Stomach (tissue), 9 donors: Measurements from ENCODE around the gene SESN1. TPM values are rescaled to one million over a fixed set of nuclear protein-coding genes. Genes with fewer than 3 reads are reported as not detected.

Experiments
- DNase-seq, 2 donors: peaks; one replicate each; pipeline versions ENCODE4 v3.0.0 to v3.0.0-alpha.2; 2013 to 2019
- H3K27ac ChIP-seq, 5 donors: fragments of 200-600 bp in 4 of 5; sonication (generic) in 4 of 5; one replicate each; pipeline ENCODE4 v1.5.1; 2013 to 2019; ENCODE audit warnings: mild to moderate bottlenecking in 1 of 5, moderate library complexity in 1 of 5
- H3K27me3 ChIP-seq, 3 donors: fragments of 200-600 bp; sonication (generic); one replicate each; pipeline ENCODE4 v1.5.1; 2017 to 2019; ENCODE audit warnings: mixed run types in 1 of 3
- H3K36me3 ChIP-seq, 4 donors: fragments of 200-600 bp; sonication (generic); 1 replicate in 3 of 4; 2 replicates in 1 of 4; pipeline ENCODE4 v1.5.1; 2016 to 2019
- H3K4me1 ChIP-seq, 4 donors: fragments of 200-600 bp; sonication (generic); one replicate each; pipeline ENCODE4 v1.5.1; 2016 to 2019
- H3K4me3 ChIP-seq, 4 donors: fragments of 200-600 bp; sonication (generic) in 3 of 4; one replicate each; pipeline ENCODE4 v1.5.1; 2016 to 2019; ENCODE audit warnings: mild to moderate bottlenecking in 1 of 4
- H3K9me3 ChIP-seq, 4 donors: fragments of 200-600 bp; sonication (generic); one replicate each; pipeline ENCODE4 v1.5.1; 2016 to 2019
- CTCF ChIP-seq, 7 experiments: fragments of 450-650 bp in 4 of 7; fragments of 200-600 bp in 3 of 7; sonication (generic) in 3 of 7; IDR thresholded peaks; one replicate each; pipeline ENCODE4 v1.5.1; 2016 to 2019; ENCODE audit warnings: antibody characterized with exemption in 7 of 7, control low read depth in 2 of 7, mild to moderate bottlenecking in 1 of 7
- EP300 ChIP-seq: sonication (generic); formaldehyde crosslinking; IDR thresholded peaks from one replicate; pipeline ENCODE4 v1.6.1; 2017; ENCODE audit warnings: antibody characterized with exemption
- POLR2A ChIP-seq, 4 donors: fragments of 450-650 bp; IDR thresholded peaks; one replicate each; pipeline ENCODE4 v1.6.1; 2016; ENCODE audit warnings: antibody characterized with exemption in 4 of 4, control low read depth in 2 of 4, mild to moderate bottlenecking in 1 of 4, moderate library complexity in 1 of 4
- POLR2AphosphoS5 ChIP-seq, 3 donors: sonication (generic); formaldehyde crosslinking; IDR thresholded peaks; one replicate each; pipeline ENCODE4 v1.6.1; 2016; ENCODE audit warnings: antibody characterized with exemption in 3 of 3
- WGBS, 5 donors: extraction: QIAGEN DNeasy Blood & Tissue Kit in 3 of 5; methylation state at CpG; one replicate each; pipeline versions ENCODE4 v1.1.5 to v1.1.7; 2013 to 2018; 5-methylcytosine and 5-hydroxymethylcytosine counted together
- intact Hi-C: fragments of 100-400 bp; cut with DNase I; formaldehyde crosslinking; loops from one replicate; pipeline ENCODE4 v1.15.1; 2023; ENCODE audit warnings: low total_unique reads
- polyA plus RNA-seq, 3 donors: library from polyadenylated mRNA; stranded (reverse); fragments of 200-250 nt; gene quantifications; one replicate each; pipeline ENCODE4 v1.2.3, GENCODE V29; 2013
- small RNA-seq, 4 donors: library from RNA; depleted of rRNA; stranded (forward); fragments of <200 nt; gene quantifications; one replicate each; pipeline ENCODE3, GENCODE V24; 2016
- total RNA-seq, 5 donors: library from RNA; depleted of rRNA; stranded (reverse); fragments of >200 nt; gene quantifications; one replicate each; pipeline versions ENCODE4 v1.1.0 to v1.2.3, GENCODE V29; 2014 to 2016
- donor health status: healthy with polysubstance abuse.
- donor health status: Bipolar disorder and iron deficiency.
- donor health status: healthy.

SESN1 gene
- total and polyA plus RNA-seq, 8 donors: 11.0 to 201 (median 33.3) TPM

GRCh38 chr6:108940741-108941140 lies 153.9 kb downstream of the SESN1 start:
- TF ChIP-seq POLR2A (IDR thresholded peaks at IDR 0.05): no peak
- no peak for TF ChIP-seq CTCF (IDR thresholded peaks at IDR 0.05)
- TF ChIP-seq EP300: no peak
- TF ChIP-seq POLR2AphosphoS5 (IDR thresholded peaks at IDR 0.05): no peak
- intact Hi-C loops: no loop called here
- H3K4me3 ChIP-seq: no peak overlapping the region
- no peak for DNase-seq
- H3K36me3 ChIP-seq: no peaks in the 10 kb centered on the region
- 84 to 96% (median 88%) methylated on average over 5 of the region's 5 CpGs for WGBS, 5 donors
- H3K27ac ChIP-seq: no peak overlapping the region
- no peaks in the 10 kb centered on the region for H3K27me3 ChIP-seq
- no peaks in the 10 kb centered on the region for H3K9me3 ChIP-seq
- peaks cover 14 to 40% (median 32%) of the 10 kb centered on the region in 4 donors for H3K4me1 ChIP-seq

- intact Hi-C loops: no loop called here
- Histone ChIP-seq H3K27me3 (no peaks in the 10 kb centered on the region), H3K36me3 (no peaks in the 10 kb centered on the region), H3K4me1 (peaks cover 0 to 11% (median 7%) of the 10 kb centered on the region in 4 donors), H3K4me3 (no peak overlapping the region), H3K9me3 (no peaks in the 10 kb centered on the region), H3K27ac (no peak overlapping the region)
- TF ChIP-seq CTCF (IDR thresholded peaks at IDR 0.05) (no peak), POLR2A (IDR thresholded peaks at IDR 0.05) (no peak), EP300 (no peak), POLR2AphosphoS5 (IDR thresholded peaks at IDR 0.05) (no peak)
- no peak for DNase-seq
- 92 to 100% (median 92%) methylated on average over 1 of the region's 1 CpG for WGBS, 5 donors
These were observed 157.5 kb downstream of the SESN1 start for GRCh38 chr6:108937170-108937569.

Small RNA genes within 50 kb of the gene (small RNA-seq; reads per million reads assigned to genes)
- gene RNU6-653P: 0 reads per million in 4 donors

Other genes starting within 250 kb of the SESN1 start
- gene ARMC2, start 246.4 kb downstream of the SESN1 start, total RNA-seq: 10 to 100 TPM in 1 of 5 donors, 1 to 10 TPM in 3, not detected in 1; 2.3 to 13.4 (median 4.0) TPM
- 1 to 10 TPM in 2 of 3 donors, under 1 TPM in 1; 0.46 to 1.7 (median 1.1) TPM for gene ARMC2, start 246.4 kb downstream of the SESN1 start, polyA plus RNA-seq
- 10 to 100 TPM in 4 of 5 donors, not detected in 1; 13.8 to 63.6 (median 29.4) TPM for gene CEP57L1, start 661 bp upstream of the SESN1 start, total RNA-seq
- 10 to 100 TPM in 1 of 3 donors, 1 to 10 TPM in 2; 4.5 to 10.3 (median 6.1) TPM for gene CEP57L1, start 661 bp upstream of the SESN1 start, polyA plus RNA-seq